BE2C (cell line): Measurements from ENCODE around the gene GID8.

Source experiments
- DNase-seq: peaks from one replicate; pipeline ENCODE4 v3.0.0-alpha.2; 2020
- H3K27me3 ChIP-seq: fragments of 250-450 bp; sonication (Bioruptor Pico); 2 replicates; pipeline ENCODE4 v1.5.1; 2020; ENCODE audit warnings: mild to moderate bottlenecking
- H3K36me3 ChIP-seq: fragments of 250-450 bp; sonication (Bioruptor Pico); 2 replicates; pipeline ENCODE4 v1.5.1; 2020; ENCODE audit warnings: mild to moderate bottlenecking
- H3K4me1 ChIP-seq: fragments of 250-450 bp; sonication (Bioruptor Pico); 2 replicates; pipeline ENCODE4 v1.5.1; 2020
- H3K4me3 ChIP-seq: 2 replicates; pipeline ENCODE4 v1.5.1; 2011; ENCODE audit warnings: low read depth, low read length
- H3K9me3 ChIP-seq: fragments of 250-450 bp; sonication (Bioruptor Pico); 2 replicates; pipeline ENCODE4 v1.5.1; 2020
- CTCF ChIP-seq: IDR thresholded peaks from 2 replicates; pipeline ENCODE4 v1.5.1; 2012; ENCODE audit warnings: mild to moderate bottlenecking, low read depth, low read length

GID8 gene

GRCh38 chr20:62897666-62898065 is 40.3 kb upstream of the GID8 start:
- H3K9me3 ChIP-seq = no peaks in the 10 kb centered on the region
- H3K36me3 ChIP-seq = peaks cover 55% of the 10 kb centered on the region
- TF ChIP-seq CTCF = no peak
- H3K27me3 ChIP-seq = no peaks in the 10 kb centered on the region
- H3K4me1 ChIP-seq = peaks cover 5% of the 10 kb centered on the region; the same call in 1 of the 2 replicates
- DNase-seq = no peak
- H3K4me3 ChIP-seq = no peak overlapping the region

- no peak for TF ChIP-seq CTCF
- no peak for DNase-seq
- Histone ChIP-seq H3K27me3 (no peaks in the 10 kb centered on the region), H3K36me3 (peaks cover 55% of the 10 kb centered on the region), H3K4me1 (peaks cover 5% of the 10 kb centered on the region; the same call in 1 of the 2 replicates), H3K9me3 (no peaks in the 10 kb centered on the region), H3K4me3 (no peak overlapping the region)
These were observed 39.6 kb upstream of the GID8 start for GRCh38 chr20:62898093-62898964.

DNA sequence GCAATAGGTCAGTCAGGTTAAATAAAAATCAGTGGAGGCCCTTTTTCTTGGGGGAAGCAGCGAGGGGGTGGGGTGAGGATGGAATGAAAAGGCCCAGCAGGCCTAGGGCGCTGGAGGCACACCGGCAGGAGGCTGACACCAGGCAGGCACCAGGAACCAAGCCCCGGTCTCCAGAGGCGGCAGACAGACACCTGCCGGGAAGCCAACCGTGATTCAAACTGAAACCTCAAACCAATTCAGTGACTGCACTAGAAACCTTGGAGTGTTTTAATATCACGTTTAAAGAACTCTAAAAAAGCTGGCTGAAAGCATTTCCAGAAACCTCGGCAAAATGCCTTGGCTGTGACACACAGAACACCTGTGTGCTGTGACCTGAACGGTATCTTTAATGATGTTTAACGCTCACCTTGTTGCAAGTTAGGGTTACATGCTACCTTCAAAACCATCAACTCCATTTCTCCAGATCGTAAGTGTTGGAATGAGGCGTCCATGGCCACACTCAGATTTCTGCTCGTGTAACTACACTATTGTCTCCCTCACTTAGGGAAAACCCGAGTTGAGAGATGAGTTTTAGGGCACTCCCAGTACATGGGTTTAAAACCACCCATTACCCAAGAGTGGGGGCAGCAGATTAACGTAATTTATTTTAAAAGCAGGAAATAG is 38.8 kb upstream of the GID8 start:
- Histone ChIP-seq H3K4me1 (peaks cover 5% of the 10 kb centered on the region; the same call in 1 of the 2 replicates), H3K27me3 (no peaks in the 10 kb centered on the region), H3K4me3 (no peak overlapping the region), H3K36me3 (peaks cover 55% of the 10 kb centered on the region), H3K9me3 (no peaks in the 10 kb centered on the region)
- no peak for DNase-seq
- TF ChIP-seq CTCF = no peak

DNA sequence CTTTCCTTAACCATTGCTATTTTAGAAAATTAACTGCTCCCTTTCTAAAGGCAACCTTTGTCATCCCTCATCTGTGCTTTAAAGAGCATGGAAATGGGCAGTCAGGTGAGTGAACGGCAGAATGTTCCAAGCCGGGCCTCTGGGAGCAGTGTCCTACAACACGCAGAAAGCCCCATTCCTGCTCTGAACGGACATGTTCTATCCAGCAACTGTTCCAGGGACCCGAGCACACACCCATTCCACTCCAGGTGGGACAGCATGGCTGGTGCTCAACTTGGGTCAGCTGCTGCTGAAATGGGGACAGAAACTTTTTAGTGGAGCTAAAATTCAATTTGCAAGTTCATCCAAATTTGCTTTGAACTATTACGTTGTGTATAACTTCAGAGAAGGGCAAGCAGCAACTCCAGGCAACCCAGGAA is 38.3 kb upstream of the GID8 start:
- H3K4me3 ChIP-seq = peak overlapping the region; percentile 12; the same call in 1 of the 2 replicates
- H3K4me1 ChIP-seq = peaks cover 5% of the 10 kb centered on the region; the same call in 1 of the 2 replicates
- H3K36me3 ChIP-seq = peaks cover 53% of the 10 kb centered on the region
- peak; percentile 17; the same call in 1 of the 2 replicates for TF ChIP-seq CTCF
- no peaks in the 10 kb centered on the region for H3K9me3 ChIP-seq
- H3K27me3 ChIP-seq = no peaks in the 10 kb centered on the region
- no peak for DNase-seq

GRCh38 chr20:62900052-62900691 is 37.8 kb upstream of the GID8 start:
- Histone ChIP-seq H3K9me3 (no peaks in the 10 kb centered on the region), H3K4me1 (peaks cover 5% of the 10 kb centered on the region; the same call in 1 of the 2 replicates), H3K4me3 (peak overlapping the region; percentile 12; the same call in 1 of the 2 replicates), H3K36me3 (peaks cover 56% of the 10 kb centered on the region), H3K27me3 (no peaks in the 10 kb centered on the region)
- TF ChIP-seq CTCF = peak; percentile 75
- peak; percentile 88 for DNase-seq
